GM19025 (cell line): ENCODE measurements around the gene MORN4.
"Not testable (repeated sequence)": the region's sequence is repeated elsewhere in the genome, so short reads cannot be mapped to it uniquely, and the experiment has no call there.

Source experiments
- ATAC-seq: cut with Tn5 transposase; IDR thresholded peaks from one replicate; pipeline ENCODE4 v1.9.1; 2021; ENCODE audit warnings: mild to moderate bottlenecking, low read depth, moderate library complexity; ENCODE audit not compliant: unreplicated experiment

MORN4 gene

GRCh38 chr10:97642471-97643159 lies 9.3 kb upstream of the MORN4 start:
- ATAC-seq = not testable (repeated sequence)

- peak; percentile 21 for ATAC-seq
Measured at GRCh38 chr10:97640868-97641811, 7.8 kb upstream of the MORN4 start.

GRCh38 chr10:97640174-97640867 lies 7.0 kb upstream of the MORN4 start, which contains the start of gene PI4K2A:
Gene PI4K2A, plus strand, starts transcription at chr10:97640671. Its CDS starts 72 bp downstream, at chr10:97640743.
- peak; percentile 98 for ATAC-seq

GRCh38 chr10:97639090-97639489 lies 5.8 kb upstream of the MORN4 start:
- ATAC-seq = not testable (repeated sequence)

- no peak for ATAC-seq
Measured at GRCh38 chr10:97635577-97635976, 2.3 kb upstream of the MORN4 start.

- no peak for ATAC-seq
Measured at GRCh38 chr10:97633921-97634320, 621 bp upstream of the MORN4 start.

- no peak for ATAC-seq
Measured at GRCh38 chr10:97631098-97631497, 2.2 kb downstream of the MORN4 start.

- ATAC-seq = no peak
Measured at GRCh38 chr10:97629289-97629688, 4.0 kb downstream of the MORN4 start.

GRCh38 chr10:97628228-97628627 lies 5.1 kb downstream of the MORN4 start:
- ATAC-seq = no peak

- no peak for ATAC-seq
Measured at GRCh38 chr10:97627731-97628130, 5.6 kb downstream of the MORN4 start.

- no peak for ATAC-seq
Measured at GRCh38 chr10:97623277-97623676, 10.0 kb downstream of the MORN4 start.

- no peak for ATAC-seq
Measured at GRCh38 chr10:97618733-97619132, 14.6 kb downstream of the MORN4 start.

- no peak for ATAC-seq
Measured at GRCh38 chr10:97618285-97618684, 15.0 kb downstream of the MORN4 start.

- ATAC-seq = no peak
Measured at GRCh38 chr10:97612386-97612785, 20.9 kb downstream of the MORN4 start.

- ATAC-seq = no peak
Measured at GRCh38 chr10:97611473-97611872, 21.8 kb downstream of the MORN4 start.

GRCh38 chr10:97608991-97609561 lies 24.2 kb downstream of the MORN4 start:
- no peak for ATAC-seq

GRCh38 chr10:97607095-97607636 lies 26.1 kb downstream of the MORN4 start:
- ATAC-seq = no peak

GRCh38 chr10:97601268-97602215 lies 31.8 kb downstream of the MORN4 start:
- ATAC-seq = no peak

GRCh38 chr10:97600616-97601015 lies 32.7 kb downstream of the MORN4 start:
- ATAC-seq = no peak
